HL-60/S4 (cell line): Measurements from ENCODE around the gene PITRM1.
"Not testable (repeated sequence)": the region's sequence is repeated elsewhere in the genome, so short reads cannot be mapped to it uniquely, and the experiment has no call there.

ENCODE experiments used
- in situ Hi-C: fragments of 300-500 bp; cut with MboI; formaldehyde crosslinking; loops from 2 replicates; pipeline ENCODE4 v1.14.3; 2022; ENCODE audit warnings: low sequenced_read_pairs

PITRM1 gene

GRCh38 chr10:3107426-3107961 lies 65.1 kb downstream of the PITRM1 start:
- in situ Hi-C loops = no loop called here

- in situ Hi-C loops = no loop called here
Observed at GRCh38 chr10:3106928-3107425, 65.6 kb downstream of the PITRM1 start.

- in situ Hi-C loops = not testable (repeated sequence)
Observed at GRCh38 chr10:3106328-3106727, 66.3 kb downstream of the PITRM1 start.

GRCh38 chr10:3105905-3106304 lies 66.7 kb downstream of the PITRM1 start:
- in situ Hi-C loops = no loop called here

- in situ Hi-C loops = no loop called here
Observed at GRCh38 chr10:3105166-3105565, 67.4 kb downstream of the PITRM1 start.

- in situ Hi-C loops = no loop called here
Observed at GRCh38 chr10:3104251-3104918, 68.2 kb downstream of the PITRM1 start.

- in situ Hi-C loops = no loop called here
Observed at GRCh38 chr10:3103646-3104045, 68.9 kb downstream of the PITRM1 start.

GRCh38 chr10:3102720-3103427 lies 69.7 kb downstream of the PITRM1 start:
- in situ Hi-C loops = no loop called here

GRCh38 chr10:3100856-3101640 lies 71.5 kb downstream of the PITRM1 start:
- in situ Hi-C loops = no loop called here

- in situ Hi-C loops = no loop called here
Observed at GRCh38 chr10:3100093-3100792, 72.3 kb downstream of the PITRM1 start.

- in situ Hi-C loops = no loop called here
Observed at GRCh38 chr10:3099291-3100092, 73.1 kb downstream of the PITRM1 start.

GRCh38 chr10:3098689-3099088 lies 73.9 kb downstream of the PITRM1 start:
- in situ Hi-C loops = no loop called here

GRCh38 chr10:3097160-3097559 lies 75.4 kb downstream of the PITRM1 start:
- in situ Hi-C loops = no loop called here

GRCh38 chr10:3096149-3096548 lies 76.4 kb downstream of the PITRM1 start:
- in situ Hi-C loops = no loop called here

- in situ Hi-C loops = no loop called here
Observed at GRCh38 chr10:3095373-3096139, 77.0 kb downstream of the PITRM1 start.

GRCh38 chr10:3094609-3095036 lies 78.0 kb downstream of the PITRM1 start:
- in situ Hi-C loops = no loop called here

GRCh38 chr10:3093996-3094395 lies 78.6 kb downstream of the PITRM1 start:
- in situ Hi-C loops = no loop called here

GRCh38 chr10:3091921-3092320 lies 80.7 kb downstream of the PITRM1 start:
- in situ Hi-C loops = no loop called here
